Raji (cell line): ENCODE measurements around the gene NDRG3.

Source experiments
- POLR2A ChIP-seq: IDR thresholded peaks from 2 replicates; pipeline ENCODE4 v1.6.1; 2011; ENCODE audit warnings: low read depth, low read length, control low read depth; ENCODE audit not compliant: insufficient read depth

Gene NDRG3

DNA sequence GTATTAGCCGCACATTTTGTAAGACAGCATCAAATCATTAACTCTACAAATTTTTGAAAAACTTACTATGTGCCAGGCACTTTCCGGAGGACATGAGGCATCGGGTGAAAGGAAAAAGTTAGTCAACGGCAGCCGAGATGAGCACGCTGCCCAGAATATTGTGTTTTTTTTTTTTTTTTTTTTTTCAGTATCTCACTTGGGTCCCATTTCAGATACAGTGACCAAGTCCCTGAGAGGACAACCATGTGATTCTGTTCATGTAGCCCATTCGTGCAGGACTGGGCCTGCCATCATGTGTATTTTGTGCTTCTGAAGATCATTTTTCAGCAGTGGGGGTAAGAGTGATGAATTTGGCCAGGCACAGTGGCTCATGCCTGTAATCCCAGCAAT, 101.2 kb downstream of the NDRG3 start:
- no peak for TF ChIP-seq POLR2A

DNA sequence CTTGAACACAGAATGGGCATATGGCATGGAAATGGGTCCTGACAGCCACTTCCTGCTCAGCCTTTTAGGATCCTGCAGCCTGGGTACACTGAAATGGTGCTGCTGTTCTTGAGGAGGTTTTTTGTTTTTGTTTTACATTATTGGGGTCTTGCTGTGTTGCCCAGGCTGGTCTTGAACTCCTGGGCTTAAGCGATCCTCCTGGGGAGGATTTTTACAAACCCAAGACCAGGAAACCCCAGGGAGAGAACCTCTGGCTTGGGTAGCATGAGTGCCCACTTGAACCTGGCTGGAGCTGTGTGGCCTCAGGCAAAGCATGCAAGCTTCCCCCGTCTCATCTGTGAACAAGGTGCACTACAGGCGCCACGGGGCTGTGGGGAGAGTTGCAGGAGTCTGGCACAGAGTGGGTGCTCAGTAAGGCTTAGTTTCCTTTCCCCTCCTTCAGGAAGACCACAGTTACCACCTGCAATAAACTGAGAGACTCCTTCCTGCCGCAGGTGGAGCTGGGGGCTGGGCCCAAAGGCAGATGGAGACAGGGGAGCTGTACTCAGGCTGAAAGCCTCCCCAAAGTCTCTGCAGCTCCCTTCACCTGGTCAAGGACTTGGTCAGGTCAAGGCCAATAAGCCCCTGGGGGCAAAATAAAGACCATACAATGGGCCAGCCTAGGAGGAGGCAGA, 101.7 kb downstream of the NDRG3 start:
- no peak for TF ChIP-seq POLR2A

DNA sequence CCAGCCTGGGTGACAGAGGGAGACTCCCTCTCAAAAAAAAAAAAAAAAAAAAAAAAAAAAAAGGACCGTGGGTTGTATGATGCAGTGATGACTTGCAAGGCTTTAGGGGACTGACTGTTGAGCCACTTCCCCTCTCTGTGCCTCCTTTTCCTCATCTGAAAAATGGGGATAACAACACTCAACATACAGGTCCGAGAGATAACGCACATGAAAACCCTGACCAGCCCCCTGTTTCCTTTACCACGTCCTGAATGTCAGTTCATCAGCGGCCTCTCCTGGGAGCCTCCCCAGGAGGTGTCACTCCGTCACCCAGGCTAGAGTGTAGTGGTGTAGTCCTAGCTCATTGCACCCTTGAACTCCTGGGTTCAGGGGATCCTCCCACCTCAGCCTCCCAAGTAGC, 103.8 kb downstream of the NDRG3 start:
- no peak for TF ChIP-seq POLR2A

DNA sequence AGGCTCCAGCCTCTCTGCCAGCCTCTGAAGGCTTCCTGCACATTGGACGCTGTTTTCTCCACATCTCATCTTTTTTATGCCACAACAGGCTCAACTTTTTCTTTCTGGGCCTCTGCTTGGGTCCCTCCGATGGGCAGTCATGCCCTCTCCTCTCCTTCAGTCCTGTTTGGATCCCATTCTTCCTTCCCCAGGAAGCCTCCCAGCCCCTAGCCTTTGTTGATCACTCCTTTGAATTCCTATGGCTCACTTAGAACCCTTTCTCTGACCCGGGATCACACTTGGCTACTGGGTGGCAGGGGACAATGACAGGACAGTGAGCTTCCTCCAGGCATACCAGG, 104.4 kb downstream of the NDRG3 start:
- TF ChIP-seq POLR2A = no peak

DNA sequence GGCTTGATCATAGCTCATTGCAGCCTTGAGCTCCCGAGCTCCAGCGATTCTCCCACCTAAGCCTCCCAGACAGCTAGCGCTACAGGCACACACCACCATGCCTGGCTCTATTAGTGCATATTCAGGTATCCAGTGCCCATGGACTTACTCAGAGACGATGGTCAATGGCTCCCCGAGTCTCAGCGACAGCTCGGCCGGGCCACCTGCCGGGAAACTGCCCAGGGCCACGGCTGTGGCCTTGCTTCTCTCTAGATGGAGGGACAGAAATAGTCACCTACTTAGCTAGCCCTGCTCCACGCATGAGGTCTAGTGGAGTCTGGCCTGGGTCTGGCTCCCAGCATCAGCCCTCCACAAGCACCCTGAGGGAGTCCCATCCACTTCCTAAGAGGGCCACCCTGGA, 111.5 kb downstream of the NDRG3 start:
- TF ChIP-seq POLR2A = no peak

DNA sequence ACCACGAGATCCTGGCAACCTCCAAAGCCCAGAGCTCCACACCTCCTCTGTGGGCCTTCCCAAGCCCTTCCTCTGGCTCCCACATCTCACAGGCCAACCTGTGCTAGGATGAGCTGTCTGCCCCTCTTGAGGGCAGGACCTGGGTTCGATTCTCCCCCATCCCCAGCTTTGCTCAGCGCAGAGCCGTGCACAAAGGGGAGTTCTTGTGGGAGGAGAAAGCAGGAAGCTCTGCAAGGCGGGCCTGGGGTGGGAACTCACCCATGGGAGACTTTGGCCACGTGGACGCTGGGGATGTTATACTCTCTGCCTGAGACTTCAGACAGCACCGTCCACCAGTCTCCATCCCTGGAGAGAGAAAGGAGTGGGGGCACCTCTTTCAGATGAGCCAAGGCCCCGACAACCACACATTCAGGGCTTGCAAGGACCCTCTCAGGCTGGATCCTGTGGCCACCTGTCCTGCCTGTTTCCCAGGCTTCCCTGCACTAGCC, 112.6 kb downstream of the NDRG3 start:
- TF ChIP-seq POLR2A = no peak

DNA sequence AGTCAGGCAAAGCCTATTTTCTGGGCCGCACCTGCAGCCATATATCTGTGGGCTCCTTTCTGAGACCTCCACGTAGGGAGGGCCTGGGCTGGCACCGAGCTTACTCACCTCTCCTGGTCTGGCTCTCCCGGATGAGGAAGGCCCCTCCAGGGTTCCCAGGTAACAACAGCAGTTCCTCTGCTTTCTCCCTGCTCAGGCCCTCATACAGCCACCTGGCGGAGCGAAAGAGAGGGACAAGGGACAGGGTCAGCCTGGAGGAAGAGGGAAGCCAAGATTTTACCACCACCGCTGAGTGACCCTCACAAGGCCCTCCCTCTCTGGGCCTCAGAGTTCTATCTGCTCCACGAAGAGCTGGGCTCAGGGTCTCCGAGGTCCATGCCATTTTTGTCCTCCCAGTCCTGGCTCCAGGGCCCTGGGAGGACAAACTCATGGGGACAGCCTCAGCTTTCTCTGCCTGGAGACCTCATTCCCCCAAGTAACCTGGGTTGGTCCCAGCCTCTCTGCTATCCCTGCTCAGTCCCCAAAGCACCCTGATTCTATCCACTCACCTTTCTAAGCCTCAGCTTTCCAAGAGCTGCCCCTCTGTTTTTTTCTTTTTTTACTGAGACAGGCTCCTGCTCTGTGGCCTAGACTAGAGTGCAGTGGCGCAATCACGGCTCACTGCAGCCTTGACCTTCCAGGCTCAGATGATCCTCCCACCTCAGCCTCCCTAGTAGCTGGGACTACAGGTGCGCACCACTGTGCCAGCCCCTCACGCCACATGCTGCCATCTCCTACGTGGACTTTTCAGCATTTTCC, 113.2 kb downstream of the NDRG3 start:
- no peak for TF ChIP-seq POLR2A

DNA sequence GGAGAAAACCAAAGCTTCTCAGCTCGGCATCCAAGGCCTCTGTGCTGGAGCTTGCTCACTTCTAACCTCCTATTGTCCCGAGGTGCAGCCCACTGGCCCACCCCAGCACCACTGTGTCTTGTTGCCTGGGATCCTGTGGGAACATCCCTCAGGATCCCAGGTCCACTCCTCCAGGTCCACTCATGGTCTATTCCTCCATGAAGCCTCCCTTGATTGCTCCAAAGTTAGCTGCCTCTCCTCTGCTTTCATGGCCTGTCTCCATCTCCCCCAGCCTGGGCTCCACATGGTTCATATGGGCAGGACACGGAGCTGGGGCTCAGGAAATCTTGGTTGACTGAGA, 113.8 kb downstream of the NDRG3 start:
- TF ChIP-seq POLR2A = no peak

DNA sequence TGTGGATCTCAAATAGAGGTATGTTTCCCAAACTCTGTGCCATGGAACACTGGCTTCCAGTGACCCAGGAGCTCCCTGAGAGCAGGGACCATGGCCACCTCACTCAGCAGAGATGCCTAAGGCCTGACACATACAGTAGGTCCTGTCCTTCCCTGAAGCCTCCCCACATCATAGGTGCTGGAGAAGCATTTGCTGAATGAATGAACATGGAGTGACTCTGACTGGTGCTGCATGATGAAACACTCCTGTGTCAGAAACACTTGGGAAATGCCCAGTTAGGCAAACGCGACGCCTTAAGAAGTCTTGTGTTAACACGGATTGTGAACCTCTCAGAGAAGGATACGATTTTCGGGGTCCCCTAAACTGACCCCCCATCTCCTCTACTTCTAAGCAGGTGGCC, 114.2 kb downstream of the NDRG3 start:
- TF ChIP-seq POLR2A = no peak

DNA sequence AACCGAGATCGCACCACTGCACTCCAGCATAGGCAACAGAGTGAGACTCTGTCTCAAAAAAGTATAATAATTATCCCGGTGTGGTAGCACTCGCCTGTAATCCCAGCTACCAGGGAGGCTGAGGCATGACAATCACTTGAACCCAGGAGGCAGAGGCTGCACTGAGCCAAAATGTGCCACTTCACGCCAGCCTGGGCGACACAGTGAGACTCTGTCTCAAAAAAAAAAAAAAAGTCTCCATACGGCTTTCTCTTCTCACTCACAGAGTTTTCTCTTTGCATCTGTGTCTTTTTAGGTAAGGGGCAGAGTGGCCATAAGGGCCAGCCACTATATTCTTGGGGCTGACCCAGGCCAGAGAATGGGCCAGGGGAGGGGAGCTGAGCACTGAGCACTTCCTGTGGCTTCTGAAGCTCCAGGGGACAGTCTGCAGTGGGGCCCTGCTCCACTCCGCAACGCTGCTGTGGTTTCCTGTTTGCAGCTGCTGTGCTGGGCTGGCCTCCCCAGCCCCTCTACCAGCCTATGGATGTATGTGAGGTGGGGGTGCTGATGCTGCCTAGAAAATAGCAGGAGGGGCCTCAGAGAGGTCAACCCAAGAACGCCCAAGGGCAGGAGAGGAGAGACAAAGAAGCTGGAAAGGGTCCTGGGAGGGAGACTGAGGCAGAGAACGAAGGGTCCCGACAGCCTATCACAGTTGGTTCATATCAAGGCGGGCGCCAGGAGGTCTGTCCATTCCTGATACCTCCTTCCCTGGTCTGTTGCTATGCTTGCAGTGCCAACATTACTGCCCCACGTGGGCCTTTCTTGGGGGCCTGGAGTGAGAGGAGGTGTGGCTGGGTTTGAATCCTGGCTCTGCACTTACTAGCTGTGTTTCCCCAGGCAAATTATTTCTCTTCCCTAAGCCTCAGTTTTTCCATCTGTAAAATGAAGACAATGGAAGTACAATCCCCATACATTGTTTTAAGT, 115.9 kb downstream of the NDRG3 start:
- TF ChIP-seq POLR2A = no peak

DNA sequence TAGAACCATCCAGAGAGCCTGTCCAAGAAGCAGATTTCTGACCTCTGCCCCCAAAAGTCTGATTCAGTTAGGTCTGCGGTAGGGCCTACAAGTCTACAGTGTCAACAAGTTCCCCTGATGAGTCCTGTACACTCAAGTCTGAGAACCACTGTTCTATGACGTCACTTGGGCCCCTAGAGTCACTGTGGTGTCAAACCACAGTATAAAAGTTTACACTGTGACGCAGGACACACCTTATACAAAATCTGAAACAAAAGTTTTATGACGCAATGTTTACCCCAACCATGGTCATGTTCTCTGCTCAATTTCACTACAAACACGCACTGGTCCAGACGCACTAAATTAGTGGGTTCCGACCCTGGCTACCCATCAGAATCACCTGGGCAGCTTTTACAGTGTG, 117.8 kb downstream of the NDRG3 start:
- TF ChIP-seq POLR2A = no peak

DNA sequence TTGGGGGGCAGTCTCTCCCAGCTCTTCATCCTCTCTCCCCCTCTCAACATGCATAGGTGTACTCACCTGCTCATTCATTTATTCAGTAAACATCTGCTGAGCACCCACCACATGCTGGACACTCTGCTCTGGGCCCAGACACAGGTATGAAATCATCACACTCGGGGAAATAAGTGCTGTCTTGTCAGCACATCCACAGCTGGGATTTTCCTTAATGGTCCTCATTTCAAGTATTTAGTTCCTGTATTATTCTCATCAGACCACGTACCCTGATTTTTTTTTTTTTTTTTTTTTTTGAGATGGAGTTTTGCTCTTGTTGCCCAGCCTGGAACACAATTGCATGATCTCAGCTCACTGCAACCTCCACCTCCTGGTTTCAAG, 121.0 kb downstream of the NDRG3 start:
- TF ChIP-seq POLR2A = no peak

DNA sequence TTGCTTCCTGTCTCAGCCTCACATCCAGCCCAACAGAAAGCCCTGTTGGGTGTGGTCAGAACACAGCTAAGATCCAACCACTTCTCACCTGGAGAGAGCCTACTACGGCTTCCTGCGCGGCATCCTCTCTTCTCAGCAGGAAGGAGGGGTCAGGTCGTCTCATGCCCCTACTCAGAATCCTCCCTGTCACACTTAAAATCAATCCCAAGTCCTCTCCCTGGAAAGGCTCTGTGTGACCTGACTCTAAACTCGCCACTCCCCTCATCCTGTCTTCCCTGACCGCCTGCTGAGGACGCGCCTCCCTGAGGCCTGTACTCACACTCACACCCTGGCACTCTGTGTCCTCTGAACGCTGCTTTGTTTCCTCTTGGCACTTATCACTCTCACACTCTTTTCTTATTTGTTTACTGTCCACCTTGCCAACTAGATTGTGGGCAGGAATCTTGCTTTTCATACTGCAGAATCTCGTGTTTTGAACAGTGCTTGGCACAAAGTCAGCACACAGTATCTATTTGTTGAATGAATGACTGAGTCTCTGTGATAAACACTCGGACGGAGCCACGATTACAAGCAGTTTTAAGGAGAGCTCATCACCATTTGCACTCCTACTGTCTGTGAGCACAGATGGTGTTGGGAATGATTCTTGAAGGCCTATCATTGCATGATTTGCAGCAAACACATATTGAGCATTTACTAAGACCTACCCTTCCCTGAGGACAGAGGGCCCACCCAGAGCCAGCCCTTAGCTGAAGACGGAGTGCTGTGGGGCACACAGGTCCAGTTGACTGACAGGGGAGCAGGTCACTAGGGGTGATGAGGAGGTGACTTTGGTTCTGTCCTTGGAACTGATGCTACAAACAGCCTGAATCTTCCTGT, 121.6 kb downstream of the NDRG3 start:
- no peak for TF ChIP-seq POLR2A

DNA sequence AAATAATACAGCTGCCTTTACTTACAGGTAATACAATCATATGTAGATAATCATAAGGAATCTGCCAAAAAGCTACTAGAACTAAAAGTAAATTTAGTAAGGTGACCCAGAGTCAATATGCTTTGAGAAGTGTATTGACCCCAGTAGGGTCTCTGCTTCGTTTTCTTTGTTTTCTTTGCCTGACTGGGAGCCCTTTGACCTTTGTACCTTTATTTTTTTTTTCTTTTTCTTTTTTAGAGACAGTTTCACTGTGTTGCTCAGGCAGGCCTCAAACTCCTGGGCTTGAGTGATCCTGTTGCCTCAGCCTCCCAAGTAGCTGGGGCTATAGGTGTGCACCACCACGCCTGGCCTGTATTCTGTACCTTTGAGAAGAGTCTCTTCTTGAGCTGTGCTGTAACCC, 122.4 kb downstream of the NDRG3 start:
- TF ChIP-seq POLR2A = no peak

DNA sequence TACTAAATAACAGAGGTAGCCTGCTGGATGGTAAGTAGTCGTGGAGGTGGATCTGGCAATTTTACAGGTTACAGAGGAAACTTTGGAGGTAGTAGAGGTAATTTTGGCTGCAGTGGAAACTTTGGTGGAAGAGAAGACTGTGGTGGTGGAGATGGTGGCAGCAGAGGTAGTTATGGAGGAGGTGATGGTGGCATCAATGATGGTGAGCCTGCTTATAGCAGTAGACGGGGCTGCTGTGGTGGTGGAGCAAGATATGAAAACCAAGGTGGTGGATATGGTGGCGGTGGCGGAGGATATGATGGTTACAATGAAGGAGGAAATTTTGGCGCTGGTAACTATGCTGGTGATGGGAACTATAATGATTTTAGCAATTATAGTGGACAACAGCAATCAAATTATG, 125.0 kb downstream of the NDRG3 start:
- TF ChIP-seq POLR2A = no peak
